ENCODE data around the gene SAP130.
"Not testable (repeated sequence)": the region's sequence is repeated elsewhere in the genome, so short reads cannot be mapped to it uniquely, and the experiment has no call there.

Gene SAP130

GRCh38 chr2:127953128-127953718 lies 74.6 kb downstream of the SAP130 start:
- no peak for DNase-seq (ENCODE audit: low spot score)

- DNase-seq (ENCODE audit: low spot score), result no peak
Observed at GRCh38 chr2:127951026-127951425, 76.8 kb downstream of the SAP130 start.

GRCh38 chr2:127950264-127950663 lies 77.6 kb downstream of the SAP130 start:
- DNase-seq (ENCODE audit: low spot score), result no peak

- DNase-seq (ENCODE audit: low spot score), result no peak
Observed at GRCh38 chr2:127945281-127945680, 82.6 kb downstream of the SAP130 start.

- DNase-seq (ENCODE audit: low spot score), result no peak
Observed at GRCh38 chr2:127943186-127943585, 84.7 kb downstream of the SAP130 start.

DNA sequence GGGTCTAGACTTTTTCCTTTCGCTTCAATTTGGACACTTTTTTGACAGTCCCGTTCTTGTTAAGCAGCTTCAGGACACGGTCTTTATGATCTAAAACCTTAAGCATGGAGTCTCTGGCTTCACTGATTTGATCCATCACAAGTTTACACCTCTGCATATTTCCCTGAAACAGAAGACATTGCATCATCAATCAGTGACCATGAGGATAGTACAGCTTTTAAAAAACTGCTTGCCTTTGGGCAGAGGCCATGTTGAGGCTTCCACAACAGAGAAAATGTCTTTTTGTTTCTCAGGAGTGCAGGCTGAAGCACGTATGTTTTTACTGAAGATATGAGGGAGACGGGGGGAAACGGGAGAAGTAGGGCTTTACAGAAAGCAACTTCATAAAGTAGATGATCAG lies 85.9 kb downstream of the SAP130 start:
- no peak for DNase-seq (ENCODE audit: low spot score)

- DNase-seq (ENCODE audit: low spot score), result no peak
Observed at GRCh38 chr2:127941461-127941860, 86.4 kb downstream of the SAP130 start.

DNA sequence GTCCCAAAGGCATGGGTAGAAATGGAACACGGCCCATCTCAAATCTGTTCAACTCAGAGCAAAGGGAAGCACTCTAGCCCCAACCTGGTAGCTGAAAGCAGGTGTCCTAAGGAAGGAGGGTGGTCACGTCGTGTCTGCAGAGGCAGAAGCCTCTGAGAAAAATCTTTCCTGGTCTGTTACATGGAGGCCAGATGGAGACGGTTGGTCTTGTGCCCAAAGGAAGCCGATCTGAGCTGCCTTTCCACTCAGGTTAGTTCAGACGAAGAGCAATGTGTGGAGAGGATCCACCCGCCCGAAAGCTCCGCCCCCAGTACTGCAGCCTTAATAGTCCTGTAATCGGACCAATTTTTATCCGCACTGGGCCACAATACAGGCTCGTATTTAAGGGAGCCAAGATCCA lies 87.2 kb downstream of the SAP130 start:
- no peak for DNase-seq (ENCODE audit: low spot score)

DNA sequence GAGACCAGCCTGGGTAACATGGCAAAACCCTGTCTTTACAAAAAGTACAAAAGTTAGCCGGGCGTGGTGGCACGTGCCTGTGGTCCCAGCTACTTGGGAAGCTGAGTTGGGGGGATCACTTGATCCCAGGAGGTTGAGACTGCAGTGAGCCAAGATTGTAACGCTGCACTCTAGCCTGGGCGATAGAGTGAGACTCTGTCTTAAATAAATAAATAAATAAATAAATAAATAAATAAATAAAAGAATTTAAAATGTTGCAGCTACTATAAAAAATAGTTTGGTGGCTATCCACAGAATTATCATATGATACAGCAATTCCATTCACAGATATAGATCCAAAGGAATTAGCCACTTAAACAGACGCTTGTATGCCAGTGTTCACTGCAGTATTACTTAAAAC lies 92.5 kb downstream of the SAP130 start:
- DNase-seq (ENCODE audit: low spot score), result no peak

- DNase-seq (ENCODE audit: low spot score), result peak; percentile 36
Observed at GRCh38 chr2:127932199-127932876, 95.5 kb downstream of the SAP130 start.

- DNase-seq (ENCODE audit: low spot score), result no peak
Observed at GRCh38 chr2:127929449-127929848, 98.4 kb downstream of the SAP130 start.

DNA sequence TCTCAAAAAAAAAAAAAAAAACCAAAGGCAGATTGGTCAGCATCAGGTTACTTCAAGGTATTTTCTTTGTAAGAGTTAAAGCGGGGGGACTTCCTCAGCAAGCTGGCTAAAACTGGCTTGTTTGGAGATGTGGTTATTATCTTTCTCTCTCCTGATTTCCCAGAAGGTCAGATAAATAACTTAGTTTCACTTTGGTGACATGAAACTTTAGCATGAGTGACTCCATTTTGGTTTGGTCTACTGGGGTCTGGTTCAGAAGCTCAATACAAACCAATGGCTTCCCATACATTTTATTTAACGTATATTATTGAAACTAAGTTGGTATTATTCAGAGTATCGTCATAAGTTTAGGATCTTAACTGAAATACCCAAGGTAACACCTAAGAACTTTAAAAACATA lies 100.5 kb downstream of the SAP130 start:
- no peak for DNase-seq (ENCODE audit: low spot score)

DNA sequence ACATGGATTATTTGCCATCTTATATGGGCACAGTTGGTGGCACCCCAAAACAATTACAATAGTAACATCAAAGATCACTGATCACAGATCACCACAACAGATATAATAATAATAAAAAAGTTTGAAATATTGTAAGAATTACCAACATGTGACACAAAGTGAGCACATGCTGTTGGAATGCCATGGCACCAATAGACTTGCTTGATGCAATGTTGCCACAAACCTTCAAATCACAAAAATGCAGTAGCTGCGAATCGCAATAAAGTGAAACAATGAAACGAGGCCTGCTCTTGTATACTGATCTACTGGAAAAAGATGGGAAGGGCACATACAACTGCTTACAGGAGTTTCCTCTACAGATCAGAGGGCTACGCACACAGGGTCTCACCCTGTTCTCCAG lies 109.9 kb downstream of the SAP130 start:
- no peak for DNase-seq (ENCODE audit: low spot score)

DNA sequence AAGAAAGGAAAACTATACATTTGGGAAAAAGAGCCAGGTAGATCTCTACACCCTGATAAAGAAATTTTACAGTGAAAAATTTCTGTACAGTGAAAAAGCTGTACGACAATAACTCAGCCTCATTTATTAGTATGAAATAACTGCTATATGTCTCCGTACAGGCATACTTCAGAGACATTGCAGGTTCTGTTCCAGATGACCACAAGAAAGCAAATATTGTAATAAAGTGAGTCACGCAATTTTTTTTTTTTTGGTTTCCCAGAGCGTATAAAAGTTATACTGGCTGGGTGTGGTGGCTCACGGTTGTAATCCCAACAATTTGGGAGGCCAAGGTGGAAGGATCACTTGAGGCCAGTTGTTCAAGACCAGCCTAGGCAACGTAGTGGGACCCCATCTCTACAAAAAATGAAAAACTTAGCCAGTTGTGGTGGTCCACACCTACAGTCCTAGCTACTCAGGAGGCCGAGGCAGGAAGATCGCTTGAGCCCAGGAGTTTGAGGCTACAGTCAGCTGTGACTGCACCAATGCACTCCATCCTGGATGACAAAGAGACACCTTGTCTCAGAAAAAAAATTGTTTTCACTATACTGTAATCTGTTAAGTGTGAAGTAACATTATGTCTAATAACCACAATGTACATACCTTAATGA lies 113.9 kb downstream of the SAP130 start:
- no peak for DNase-seq (ENCODE audit: low spot score)

DNA sequence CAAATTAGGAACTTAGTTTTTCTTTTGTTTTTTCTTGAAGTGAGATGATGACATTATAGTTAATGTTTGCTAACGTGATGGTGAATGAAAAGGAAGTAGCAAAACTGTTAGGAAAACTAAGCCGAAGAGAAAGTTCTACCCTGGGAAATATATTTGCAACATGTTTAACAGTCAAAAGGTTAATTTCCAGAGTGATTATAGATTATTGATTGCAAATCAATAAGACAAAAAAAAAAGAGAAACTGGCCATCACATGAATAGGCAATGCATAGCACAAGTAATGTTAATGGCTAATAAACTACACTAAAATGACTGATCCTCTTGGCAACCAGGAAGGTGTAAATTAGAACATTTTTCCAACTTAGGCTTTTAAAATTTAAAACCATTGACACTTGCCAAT lies 116.1 kb downstream of the SAP130 start:
- DNase-seq (ENCODE audit: low spot score), result no peak

- no peak for DNase-seq (ENCODE audit: low spot score)
Observed at GRCh38 chr2:127910415-127910814, 117.4 kb downstream of the SAP130 start.

DNA sequence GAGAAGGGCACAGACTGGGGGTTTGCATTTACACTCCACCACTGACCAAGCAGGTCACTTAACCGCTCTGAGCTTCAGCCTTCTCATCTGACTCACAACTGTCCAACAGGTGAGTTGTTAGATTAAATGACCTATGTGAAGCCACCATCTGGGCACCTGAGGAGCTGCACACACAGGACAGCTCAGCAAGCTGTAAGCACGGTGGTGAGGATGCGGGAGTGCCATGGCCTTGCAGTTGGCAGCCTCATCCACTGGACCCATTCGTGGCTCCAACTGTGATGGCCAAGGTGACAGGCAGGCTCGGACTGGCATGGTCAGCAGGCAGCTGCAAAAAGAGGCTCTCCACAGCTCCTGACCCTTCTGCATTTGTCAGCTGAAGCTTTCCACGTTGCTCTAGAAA lies 118.8 kb downstream of the SAP130 start:
- DNase-seq (ENCODE audit: low spot score), result no peak

GRCh38 chr2:127907733-127908400 lies 120.0 kb downstream of the SAP130 start:
- DNase-seq (ENCODE audit: low spot score), result not testable (repeated sequence)

DNA sequence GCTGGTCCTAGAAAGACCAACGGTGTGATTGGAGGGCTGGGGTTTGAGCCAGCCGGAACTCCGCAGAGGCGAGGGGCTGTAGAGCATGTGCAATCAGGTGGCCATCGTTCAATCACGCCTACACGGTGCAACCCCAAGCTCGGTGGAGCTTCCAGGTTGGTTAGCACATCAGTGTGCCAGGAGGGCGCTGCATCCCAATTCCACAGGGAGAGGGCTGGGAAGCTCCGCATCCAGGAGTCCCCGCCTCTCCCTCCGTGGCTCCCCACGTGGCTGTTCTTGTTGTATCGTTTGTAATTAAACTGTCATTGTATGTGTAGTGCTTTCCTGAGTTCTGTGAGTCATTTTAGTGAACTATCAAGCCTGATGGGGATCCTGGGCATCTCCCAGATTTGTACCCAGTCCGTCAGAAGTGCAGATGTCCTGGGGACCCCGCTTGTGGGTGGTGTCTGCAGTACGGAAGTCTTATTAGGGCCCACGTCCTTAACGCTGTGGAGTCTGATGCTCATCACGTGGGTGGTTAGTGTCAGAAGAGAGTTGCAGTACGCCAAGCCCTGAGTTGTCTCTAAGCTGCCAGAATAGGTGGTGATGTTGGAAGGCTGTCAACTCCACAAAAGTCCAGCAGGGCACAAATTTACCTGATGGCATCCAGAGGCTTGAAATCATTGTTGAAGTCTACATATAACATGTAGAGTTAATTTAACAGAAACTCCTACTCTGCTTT lies 121.5 kb downstream of the SAP130 start:
- DNase-seq (ENCODE audit: low spot score), result no peak

- no peak for DNase-seq (ENCODE audit: low spot score)
Observed at GRCh38 chr2:127901339-127902056, 126.4 kb downstream of the SAP130 start.

GRCh38 chr2:127897531-127898211 lies 130.2 kb downstream of the SAP130 start:
- no peak for DNase-seq (ENCODE audit: low spot score)
